H1 (cell line): ENCODE results near the gene ZNF18. TPM values are rescaled to one million over a fixed set of nuclear protein-coding genes. Genes with fewer than 3 reads are reported as not detected.

Experiments used
- CTCF ChIA-PET: fragments of 300-600 bp; sonication (Branson Sonifier 250); formaldehyde crosslinking; loops from one replicate; lab custom pipeline; 2021; ENCODE audit not compliant: partially characterized antibody; lab: Charles Lee
- POLR2A ChIA-PET: fragments of 300-600 bp; sonication (Branson Sonifier 250); formaldehyde crosslinking; loops from one replicate; lab custom pipeline; 2021; ENCODE audit warnings: inconsistent platforms; ENCODE audit not compliant: partially characterized antibody; lab: Charles Lee
- DNase-seq, 2 experiments: peaks; one replicate each; pipeline versions ENCODE4 v3.0.0 to v3.0.0-alpha.2; 2010 to 2022; ENCODE audit warnings: low spot score in 2 of 2, low read depth in 1 of 2, mixed read lengths in 1 of 2
- FAIRE-seq: peaks from 2 replicates; lab custom pipeline; 2011; peaks lifted over from hg19 to GRCh38; lab: Jason Lieb, UNC
- H2AFZ ChIP-seq: 2 replicates; pipeline ENCODE4 v1.8.1; 2012; ENCODE audit warnings: low read length, inconsistent platforms
- H2AK5ac ChIP-seq: 2 replicates; pipeline ENCODE4 v1.6.1; 2013; ENCODE audit warnings: low read depth, low read length
- H2BK120ac ChIP-seq: replicated peaks from 2 replicates; pipeline ENCODE3; 2013; ENCODE audit warnings: low read depth, low read length, inconsistent platforms
- H2BK12ac ChIP-seq: 2 replicates; pipeline ENCODE4 v1.6.1; 2013; ENCODE audit warnings: low read depth, low read length
- H2BK15ac ChIP-seq: 2 replicates; pipeline ENCODE4 v1.6.1; 2013; ENCODE audit warnings: low read length
- H2BK20ac ChIP-seq: 2 replicates; pipeline ENCODE4 v1.6.1; 2013; ENCODE audit warnings: low read length
- H2BK5ac ChIP-seq: 2 replicates; pipeline ENCODE4 v1.6.1; 2013; ENCODE audit warnings: low read depth, low read length
- H3K14ac ChIP-seq: 2 replicates; pipeline ENCODE4 v1.6.1; 2013; ENCODE audit warnings: inconsistent platforms; ENCODE audit not compliant: insufficient read length
- H3K18ac ChIP-seq: 2 replicates; pipeline ENCODE4 v1.6.1; 2013; ENCODE audit warnings: low read length; ENCODE audit errors: extremely low read depth
- H3K23ac ChIP-seq: 2 replicates; pipeline ENCODE4 v1.6.1; 2013; ENCODE audit warnings: inconsistent platforms; ENCODE audit not compliant: insufficient read length
- H3K23me2 ChIP-seq: 2 replicates; pipeline ENCODE4 v1.6.1; 2013; ENCODE audit warnings: low read depth, low read length
- H3K27ac ChIP-seq: 2 replicates; pipeline ENCODE4 v1.6.1; 2011; ENCODE audit warnings: low read depth, low read length, inconsistent platforms
- H3K27me3 ChIP-seq, 4 experiments: replicated peaks in 1 of 4; 1 replicate in 1 of 4; 2 replicates in 3 of 4; pipeline versions ENCODE4 v1.6.1 to v1.8.1; 2011 to 2013; ENCODE audit warnings: low read length in 3 of 4, mild to moderate bottlenecking in 3 of 4, inconsistent platforms in 2 of 4, mixed read lengths in 2 of 4, moderate library complexity in 1 of 4; ENCODE audit not compliant: control insufficient read depth in 3 of 4, insufficient read depth in 3 of 4; ENCODE audit errors: extremely low read depth in 1 of 4
- H3K36me3 ChIP-seq, 4 experiments: 2 replicates each; pipeline versions ENCODE4 v1.6.1 to v1.8.1; 2011 to 2013; ENCODE audit warnings: mild to moderate bottlenecking in 4 of 4, low read length in 3 of 4, moderate library complexity in 2 of 4, control low read depth in 1 of 4, inconsistent platforms in 1 of 4; ENCODE audit not compliant: insufficient read depth in 4 of 4, control insufficient read depth in 2 of 4
- H3K4ac ChIP-seq: replicated peaks from 2 replicates; pipeline ENCODE3; 2013; ENCODE audit warnings: low read length, low read depth, mixed read lengths, inconsistent platforms; ENCODE audit not compliant: insufficient read length
- H3K4me1 ChIP-seq, 4 experiments: replicated peaks in 1 of 4; 1 replicate in 1 of 4; 2 replicates in 3 of 4; pipeline versions ENCODE4 v1.6.1 to v1.8.1; 2011 to 2013; ENCODE audit warnings: low read length in 3 of 4, inconsistent platforms in 2 of 4, mixed read lengths in 1 of 4; ENCODE audit not compliant: insufficient read depth in 4 of 4, control insufficient read depth in 3 of 4
- H3K4me2 ChIP-seq, 2 experiments: 2 replicates each; pipeline versions ENCODE4 v1.6.1 to v1.8.1; 2011 to 2013; ENCODE audit warnings: low read depth in 2 of 2, low read length in 2 of 2, control low read depth in 1 of 2, inconsistent platforms in 1 of 2, mild to moderate bottlenecking in 1 of 2; ENCODE audit not compliant: insufficient read depth in 1 of 2
- H3K4me3 ChIP-seq, 4 experiments: fragments of 200-600, 300-600 bp in 1 of 4; sonication (generic), shearing (Covaris generic), sonication (Bioruptor Twin) in 1 of 4; 2 replicates each; pipeline versions ENCODE4 v1.5.1 to v1.8.1; 2011 to 2016; ENCODE audit warnings: low read length in 4 of 4, low read depth in 3 of 4, control low read depth in 2 of 4, inconsistent platforms in 2 of 4, mild to moderate bottlenecking in 2 of 4, mixed read lengths in 1 of 4, moderate library complexity in 1 of 4; ENCODE audit not compliant: insufficient read depth in 2 of 4; ENCODE audit errors: extremely low read depth in 1 of 4
- H3K56ac ChIP-seq: replicated peaks from 2 replicates; pipeline ENCODE3; 2013; ENCODE audit warnings: low read depth, mild to moderate bottlenecking, mixed read lengths, low read length, inconsistent platforms; ENCODE audit not compliant: insufficient read length
- H3K79me1 ChIP-seq: 2 replicates; pipeline ENCODE4 v1.6.1; 2013; ENCODE audit warnings: low read depth, low read length, control low read depth
- H3K79me2 ChIP-seq, 2 experiments: 2 replicates each; pipeline versions ENCODE4 v1.6.1 to v1.8.1; 2012 to 2013; ENCODE audit warnings: low read length in 2 of 2, mild to moderate bottlenecking in 2 of 2, inconsistent platforms in 1 of 2; ENCODE audit not compliant: insufficient read depth in 2 of 2, control insufficient read depth in 1 of 2
- H3K9ac ChIP-seq, 4 experiments: replicated peaks in 1 of 4; 1 replicate in 1 of 4; 2 replicates in 3 of 4; pipeline versions ENCODE4 v1.6.1 to v1.8.1; 2011 to 2013; ENCODE audit warnings: low read depth in 3 of 4, low read length in 3 of 4, control low read depth in 2 of 4, mild to moderate bottlenecking in 2 of 4, moderate library complexity in 2 of 4, inconsistent platforms in 1 of 4; ENCODE audit errors: extremely low read depth in 1 of 4
- H3K9me3 ChIP-seq, 2 experiments: 2 replicates each; pipeline versions ENCODE4 v1.6.1 to v1.8.1; 2012 to 2013; ENCODE audit warnings: mild to moderate bottlenecking in 2 of 2, moderate library complexity in 2 of 2, control low read depth in 1 of 2, inconsistent platforms in 1 of 2, low read depth in 1 of 2, low read length in 1 of 2, mixed read lengths in 1 of 2; ENCODE audit not compliant: insufficient read depth in 2 of 2
- H4K20me1 ChIP-seq, 2 experiments: replicated peaks in 1 of 2; 2 replicates each; pipeline versions ENCODE3 to v1.8.1; 2011 to 2013; ENCODE audit warnings: inconsistent platforms in 2 of 2, low read length in 2 of 2, mild to moderate bottlenecking in 1 of 2; ENCODE audit not compliant: insufficient read depth in 2 of 2, control insufficient read depth in 1 of 2
- H4K5ac ChIP-seq: 2 replicates; pipeline ENCODE4 v1.6.1; 2013; ENCODE audit warnings: low read length, low read depth, mixed read lengths, inconsistent platforms; ENCODE audit not compliant: insufficient read length
- H4K8ac ChIP-seq: 2 replicates; pipeline ENCODE4 v1.8.0; 2013; ENCODE audit warnings: mild to moderate bottlenecking, moderate library complexity, low read length, inconsistent platforms; ENCODE audit not compliant: insufficient read depth; ENCODE audit errors: extremely low read depth
- H4K91ac ChIP-seq: replicated peaks from 2 replicates; pipeline ENCODE3; 2013; ENCODE audit warnings: low read length, mixed read lengths, inconsistent platforms; ENCODE audit not compliant: insufficient read length
- BACH1 ChIP-seq: IDR thresholded peaks from 2 replicates; pipeline ENCODE4 v1.6.1; 2012; ENCODE audit warnings: low read length, improper control_type of control experiment
- MAFK ChIP-seq: IDR thresholded peaks from 2 replicates; pipeline ENCODE4 v1.6.1; 2012; ENCODE audit warnings: low read depth, mild to moderate bottlenecking, improper control_type of control experiment, low read length
- WGBS, 2 experiments: shearing (Covaris generic) in 1 of 2; methylation state at CpG; one replicate each; pipeline versions ENCODE4 v1.1.6 to v1.1.7; 2013 to 2015; ENCODE audit warnings: low lambda C conversion rate in 2 of 2, mixed read lengths in 2 of 2, inconsistent platforms in 1 of 2, low coverage in 1 of 2, missing lambda C conversion rate in 1 of 2; ENCODE audit not compliant: insufficient replicate concordance in 2 of 2, insufficient coverage in 1 of 2, insufficient read length in 1 of 2; ENCODE audit errors: extremely low coverage in 1 of 2, missing lambda C conversion rate in 1 of 2; 5-methylcytosine and 5-hydroxymethylcytosine counted together
- polyA plus RNA-seq, 7 experiments: library from polyadenylated mRNA; depleted of rRNA in 3 of 7; stranded (reverse) in 5 of 7; unstranded in 2 of 7; fragments of >200 nt in 5 of 7; fragments of 200-250 nt in 2 of 7; gene quantifications; 1 replicate in 5 of 7; 2 replicates in 1 of 7; 4 replicates in 1 of 7; pipeline versions ENCODE4 v1.2.1 to v1.2.3, GENCODE V29; 2011 to 2013; ENCODE audit warnings: missing spikeins in 2 of 7, mixed read lengths in 2 of 7
- total RNA-seq: library from RNA; stranded (reverse); fragmentation: NEBNext Ultra II Directional; extraction: Animal tissue kit (Norgen Biotek cat#: 25700); gene quantifications from 2 replicates; pipeline ENCODE4 v1.2.1, GENCODE V29; 2021
- TF ChIP-seq, protein P1 (sequence below): IDR thresholded peaks from 2 replicates; pipeline ENCODE4 v1.6.1; 2011; ENCODE audit warnings: low read depth, mild to moderate bottlenecking, low read length; ENCODE audit not compliant: insufficient read depth

Gene ZNF18
- total and polyA plus RNA-seq, 2 of the 8 experiments (the other 6 are each of a cell fraction or from before 2014, with no cell fraction given): 3.0 to 9.9 TPM

GRCh38 chr17:11950771-11951519 lies 46.3 kb downstream of the ZNF18 start:
- Histone ChIP-seq H3K79me2 (no peaks in the 10 kb centered on the region), H3K23ac (no peak overlapping the region), H3K23me2 (no peaks in the 10 kb centered on the region), H3K79me1 (no peaks in the 10 kb centered on the region), H2BK15ac (no peak overlapping the region), H3K9ac (no peak overlapping the region), H4K20me1 (no peaks in the 10 kb centered on the region), H2BK5ac (peak overlapping the region; percentile 64; the same call in 1 of the 2 replicates), H2BK120ac (no peak overlapping the region), H3K36me3 (no peaks in the 10 kb centered on the region; a peak in 1 of 8 replicates), H3K27me3 (no peaks in the 10 kb centered on the region), H3K9me3 (peaks cover 12 to 15% of the 10 kb centered on the region in 2 experiments), H2BK12ac (no peak overlapping the region), H2BK20ac (no peak overlapping the region), H4K8ac (no peak overlapping the region), H3K4me1 (no peaks in the 10 kb centered on the region), H3K18ac (no peak overlapping the region), H3K4me2 (no peak overlapping the region), H3K14ac (no peak overlapping the region), H2AK5ac (no peak overlapping the region)
- 75% methylated on average over 7 of the region's 7 CpGs; no CpG with 5 or more reads in 1 of the 2 experiments for WGBS, 2 experiments
- POLR2A ChIA-PET: no interaction called here
- FAIRE-seq (no peak), DNase-seq (no peak)
- TF ChIP-seq, protein P1, sequence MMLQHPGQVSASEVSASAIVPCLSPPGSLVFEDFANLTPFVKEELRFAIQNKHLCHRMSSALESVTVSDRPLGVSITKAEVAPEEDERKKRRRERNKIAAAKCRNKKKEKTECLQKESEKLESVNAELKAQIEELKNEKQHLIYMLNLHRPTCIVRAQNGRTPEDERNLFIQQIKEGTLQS: no peak
- peak; percentile 67 for TF ChIP-seq BACH1
- TF ChIP-seq MAFK: 0 out of 2 replicates have a peak, but pooled peaks have one; percentile 3
- TF ChIP-seq, all 59 proteins: peak for 2
- Histone ChIP-seq H4K5ac (no peak overlapping the region), H3K27ac (no peak overlapping the region), H3K4ac (no peak overlapping the region), H2AFZ (no peak overlapping the region), H3K56ac (no peak overlapping the region), H3K4me3 (no peak overlapping the region), H4K91ac (no peak overlapping the region)
- CTCF ChIA-PET: interaction anchor here (0.6 to 10.2 kb wide), 4 partner anchors 11 to 215 kb away, joined by 3 to 62 read pairs (median 6); no protein-coding TSS in a partner anchor
